GM06990 (cell line): ENCODE data around the gene CDT1.
A peak's percentile ranks its signal among the peaks of the same experiment; 100 is the strongest.

Experiments used
- DNase-seq: peaks from one replicate; pipeline ENCODE4 v3.0.0-alpha.2; 2011; ENCODE audit not compliant: insufficient read length; ENCODE audit errors: extremely low read depth
- H3K27me3 ChIP-seq: replicated peaks from 2 replicates; pipeline ENCODE4 v1.6.0; 2011; ENCODE audit warnings: low read length; ENCODE audit not compliant: control insufficient read depth, insufficient read depth
- H3K36me3 ChIP-seq: 2 replicates; pipeline ENCODE4 v1.5.1; 2011; ENCODE audit warnings: low read length; ENCODE audit not compliant: control insufficient read depth, insufficient read depth
- H3K4me3 ChIP-seq: replicated peaks from 2 replicates; pipeline ENCODE4 v1.5.1; 2011; ENCODE audit warnings: low read depth, mild to moderate bottlenecking, control low read depth, low read length
- TF ChIP-seq, protein P1 (sequence below): IDR thresholded peaks from 2 replicates; pipeline ENCODE4 v1.5.1; 2011; ENCODE audit warnings: low read length, control low read depth, mild to moderate bottlenecking, inconsistent platforms; ENCODE audit not compliant: insufficient read depth, poor library complexity, severe bottlenecking

CDT1 gene

GRCh38 chr16:88815901-88816589 is 12.5 kb downstream of the CDT1 start:
- Histone ChIP-seq H3K27me3 (no peaks in the 10 kb centered on the region), H3K36me3 (no peaks in the 10 kb centered on the region; the same call in 1 of the 2 replicates), H3K4me3 (no peak overlapping the region)
- TF ChIP-seq, protein P1, sequence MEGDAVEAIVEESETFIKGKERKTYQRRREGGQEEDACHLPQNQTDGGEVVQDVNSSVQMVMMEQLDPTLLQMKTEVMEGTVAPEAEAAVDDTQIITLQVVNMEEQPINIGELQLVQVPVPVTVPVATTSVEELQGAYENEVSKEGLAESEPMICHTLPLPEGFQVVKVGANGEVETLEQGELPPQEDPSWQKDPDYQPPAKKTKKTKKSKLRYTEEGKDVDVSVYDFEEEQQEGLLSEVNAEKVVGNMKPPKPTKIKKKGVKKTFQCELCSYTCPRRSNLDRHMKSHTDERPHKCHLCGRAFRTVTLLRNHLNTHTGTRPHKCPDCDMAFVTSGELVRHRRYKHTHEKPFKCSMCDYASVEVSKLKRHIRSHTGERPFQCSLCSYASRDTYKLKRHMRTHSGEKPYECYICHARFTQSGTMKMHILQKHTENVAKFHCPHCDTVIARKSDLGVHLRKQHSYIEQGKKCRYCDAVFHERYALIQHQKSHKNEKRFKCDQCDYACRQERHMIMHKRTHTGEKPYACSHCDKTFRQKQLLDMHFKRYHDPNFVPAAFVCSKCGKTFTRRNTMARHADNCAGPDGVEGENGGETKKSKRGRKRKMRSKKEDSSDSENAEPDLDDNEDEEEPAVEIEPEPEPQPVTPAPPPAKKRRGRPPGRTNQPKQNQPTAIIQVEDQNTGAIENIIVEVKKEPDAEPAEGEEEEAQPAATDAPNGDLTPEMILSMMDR = peak; percentile 90
- DNase-seq = peak; percentile 61

GRCh38 chr16:88816736-88817535 is 13.3 kb downstream of the CDT1 start:
- DNase-seq = no peak
- no peaks in the 10 kb centered on the region for H3K27me3 ChIP-seq
- TF ChIP-seq, protein P1 = no peak
- H3K36me3 ChIP-seq = no peaks in the 10 kb centered on the region; the same call in 1 of the 2 replicates
- H3K4me3 ChIP-seq = no peak overlapping the region

GRCh38 chr16:88817785-88818574 is 14.4 kb downstream of the CDT1 start:
- Histone ChIP-seq H3K27me3 (no peaks in the 10 kb centered on the region), H3K4me3 (no peak overlapping the region), H3K36me3 (peaks cover 1% of the 10 kb centered on the region)
- TF ChIP-seq, protein P1 = no peak
- no peak for DNase-seq

GRCh38 chr16:88818575-88818874 is 14.9 kb downstream of the CDT1 start:
- no peak for DNase-seq
- TF ChIP-seq, protein P1 = no peak

DNA sequence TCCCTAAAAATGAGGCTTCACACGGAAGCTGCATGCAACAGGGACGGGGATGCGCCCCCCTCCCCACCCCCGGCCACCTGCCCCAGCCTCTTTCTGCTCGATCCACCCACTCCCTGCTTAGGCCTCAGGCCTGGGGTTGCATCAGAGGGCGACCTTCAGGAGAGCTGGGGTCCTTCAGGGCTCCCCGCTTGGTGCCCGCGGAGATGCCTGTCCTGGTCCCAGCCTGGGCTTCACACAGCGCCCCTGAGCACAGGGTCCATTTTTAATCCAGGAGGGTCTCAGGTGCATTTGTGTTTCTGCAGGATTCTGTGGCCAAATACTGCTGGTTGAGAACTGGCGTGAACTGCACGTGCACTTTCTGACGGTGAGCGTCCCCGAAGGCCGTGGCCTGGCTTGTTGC is 15.5 kb downstream of the CDT1 start:
- DNase-seq = no peak
- Histone ChIP-seq H3K27me3 (no peaks in the 10 kb centered on the region), H3K4me3 (no peak overlapping the region), H3K36me3 (peaks cover 1% of the 10 kb centered on the region)
- TF ChIP-seq, protein P1 = no peak

More at GRCh38 chr16:88818575-88818874, 14.9 kb downstream of the CDT1 start:
- peaks cover 1% of the 10 kb centered on the region for H3K36me3 ChIP-seq
- H3K27me3 ChIP-seq = no peaks in the 10 kb centered on the region
- no peak overlapping the region for H3K4me3 ChIP-seq
